Suppressor macrophage (primary cell): ENCODE measurements around the gene NEURL3.
A peak's percentile ranks its signal among the peaks of the same experiment; 100 is the strongest.
"Not testable (repeated sequence)": the region's sequence is repeated elsewhere in the genome, so short reads cannot be mapped to it uniquely, and the experiment has no call there.

Source experiments
- DNase-seq, 4 experiments: peaks; one replicate each; pipeline ENCODE4 v3.0.0-alpha.2; 2020 to 2022
- total RNA-seq, 17 experiments: gene quantifications; one replicate each; lab custom pipeline; 2026; ENCODE audit warnings: mixed read lengths in 6 of 17, inconsistent platforms in 3 of 17; lab: John Stamatoyannopoulos, UW

Gene NEURL3
- total RNA-seq: 0.08 to 85.6 (median 1.5) reads per million in 17 experiments

GRCh38 chr2:96505231-96505889, at the start of gene NEURL3:
Gene NEURL3 (minus strand): TSS chr2:96505357. CDS start chr2:96505286, 71 bp downstream.
- peak; percentile 29 to 58 (median 48) for DNase-seq

DNA sequence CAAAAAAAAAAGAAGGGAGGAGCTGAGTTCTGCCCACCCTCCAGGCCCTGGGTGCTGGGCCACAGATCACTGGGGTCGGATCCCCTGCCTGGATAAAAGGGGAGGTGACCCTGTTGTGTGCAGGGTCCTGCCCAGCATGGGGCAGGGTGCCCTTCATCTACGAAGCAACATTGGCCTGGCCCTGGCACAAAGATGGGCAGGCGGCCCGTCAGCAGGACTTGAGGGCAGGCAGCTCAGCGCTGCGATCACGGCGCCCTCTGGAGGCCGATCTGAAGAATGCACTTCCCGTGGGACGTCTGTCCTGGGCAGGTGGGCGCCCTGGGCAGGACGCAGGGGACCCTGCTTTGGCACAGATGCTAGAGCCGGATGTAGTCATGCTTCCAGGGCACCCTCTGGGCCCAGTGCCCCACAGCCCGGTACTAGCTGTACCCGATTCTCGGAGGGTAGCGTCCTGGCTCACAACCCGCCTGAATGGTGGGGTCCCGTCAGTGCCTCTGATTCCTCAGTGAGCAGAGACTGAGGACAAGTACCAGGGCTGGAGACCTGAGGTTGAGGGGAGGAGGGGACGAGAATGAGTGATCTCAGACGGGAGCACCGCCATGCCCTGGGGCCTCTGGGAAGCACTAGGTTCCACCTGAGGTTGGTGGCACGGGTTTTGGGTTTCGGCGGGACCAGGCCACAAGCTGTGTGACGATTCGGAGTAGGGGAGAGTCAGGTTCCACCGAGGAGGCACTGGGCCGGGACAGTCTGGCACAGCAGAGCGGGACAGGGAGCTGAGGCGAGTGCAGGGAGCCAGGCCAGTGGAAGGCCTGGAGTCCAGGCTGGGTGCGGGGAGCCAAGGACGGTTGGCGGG, 49.4 kb upstream of the NEURL3 start:
- peak; percentile 68 to 87 (median 74) for DNase-seq

- DNase-seq: not testable (repeated sequence)
These were observed 48.8 kb upstream of the NEURL3 start for GRCh38 chr2:96553957-96554292.

DNA sequence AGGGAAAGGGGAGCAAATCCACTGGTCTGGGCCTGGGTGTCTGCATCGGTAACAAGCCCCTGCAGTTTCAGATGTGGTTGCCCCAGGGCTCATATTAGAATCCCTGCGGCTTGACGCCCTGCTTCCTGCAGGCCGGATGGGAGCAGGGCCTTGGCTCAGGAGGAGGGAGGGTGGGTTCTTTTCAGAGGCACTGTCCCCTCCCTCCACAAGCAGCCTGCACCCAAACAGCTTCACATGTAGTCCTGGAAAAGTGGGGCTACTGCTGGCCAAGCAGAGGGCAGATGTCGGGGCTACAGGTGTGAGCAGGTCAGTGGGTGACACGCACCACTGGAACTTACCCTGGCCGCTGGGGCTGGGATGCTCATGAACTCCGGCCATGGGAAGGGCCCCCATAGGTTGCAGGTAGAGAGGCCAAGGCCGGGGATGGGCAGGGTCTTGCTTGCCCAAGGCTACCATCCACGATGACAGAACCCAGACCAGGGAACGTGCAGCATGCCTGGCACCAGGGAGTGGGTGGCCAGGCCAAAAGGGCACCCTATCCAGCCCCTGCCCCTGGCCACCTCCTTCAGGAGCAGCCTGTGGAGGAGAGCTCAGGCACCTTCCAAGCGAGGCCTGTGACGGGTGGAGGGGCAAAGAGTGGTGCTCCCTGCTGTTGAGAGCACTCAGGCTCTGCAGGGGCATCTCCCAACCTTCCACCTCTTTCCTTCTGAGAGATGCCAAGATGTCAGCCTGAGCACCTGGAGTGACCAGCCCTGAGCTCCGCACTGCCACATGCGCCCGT, 48.2 kb upstream of the NEURL3 start:
- no peak for DNase-seq

DNA sequence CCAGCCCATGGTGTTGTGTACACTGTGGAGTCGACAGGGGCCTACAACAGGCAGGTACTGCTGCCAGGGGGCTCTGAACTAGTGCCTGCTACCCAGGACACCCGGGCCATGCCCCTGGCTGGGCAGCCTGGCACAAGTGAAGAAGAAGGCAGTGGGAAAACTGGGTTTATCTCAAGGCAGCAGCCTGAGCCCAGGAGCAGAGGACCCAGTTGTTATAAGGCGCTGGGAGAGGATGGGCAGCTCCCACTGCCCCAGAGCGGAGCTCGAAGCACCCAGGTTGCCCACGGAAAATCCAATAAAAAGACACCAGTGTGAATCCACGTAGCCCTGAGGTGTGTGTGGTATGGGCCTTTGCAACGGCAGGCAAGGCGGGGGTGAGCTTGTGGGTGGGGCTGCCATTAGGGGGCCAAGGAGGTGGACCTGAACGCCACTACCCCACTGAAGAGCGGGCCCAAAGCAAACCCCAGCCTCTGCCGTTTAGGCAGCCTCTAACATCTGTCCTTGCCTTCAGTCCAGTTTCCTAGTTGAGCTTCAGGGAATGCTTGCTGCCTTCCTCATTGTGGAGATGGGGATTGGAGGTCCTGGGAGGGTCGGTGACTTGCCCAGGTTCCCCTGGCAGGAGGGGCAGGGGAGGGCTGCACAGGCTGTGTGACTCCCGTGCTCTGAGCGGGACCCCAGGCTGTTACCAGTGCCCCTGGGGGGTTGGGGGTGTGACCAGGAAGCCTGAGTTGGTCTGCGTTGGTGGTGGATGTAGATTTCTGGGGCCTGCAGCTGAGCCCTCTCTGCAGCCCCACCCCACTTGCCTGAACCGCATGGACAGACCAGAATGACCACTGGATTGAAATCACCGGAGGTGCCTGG, 47.4 kb upstream of the NEURL3 start:
- DNase-seq: no peak

- DNase-seq: no peak
These were observed 46.6 kb upstream of the NEURL3 start for GRCh38 chr2:96551605-96552314.

- DNase-seq: no peak
These were observed 45.8 kb upstream of the NEURL3 start for GRCh38 chr2:96550787-96551604.

- no peak for DNase-seq
These were observed 45.0 kb upstream of the NEURL3 start for GRCh38 chr2:96549967-96550786.

DNA sequence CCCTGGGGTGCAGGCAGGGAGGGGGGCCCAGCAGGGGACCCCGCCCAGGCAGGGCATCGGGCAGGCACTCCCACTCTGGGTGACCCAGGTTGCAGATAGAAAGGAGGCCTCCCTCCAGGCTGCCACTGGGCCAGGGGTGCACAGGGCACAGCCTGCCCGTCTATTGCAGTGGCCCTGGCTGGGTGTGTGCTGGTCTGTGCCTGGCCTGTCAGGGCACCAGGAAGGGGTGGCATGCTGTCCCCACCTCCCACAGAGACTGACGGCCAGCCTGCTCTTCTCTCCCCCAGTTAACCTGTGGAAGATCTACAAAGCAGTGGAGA, 44.3 kb upstream of the NEURL3 start:
- DNase-seq: no peak

DNA sequence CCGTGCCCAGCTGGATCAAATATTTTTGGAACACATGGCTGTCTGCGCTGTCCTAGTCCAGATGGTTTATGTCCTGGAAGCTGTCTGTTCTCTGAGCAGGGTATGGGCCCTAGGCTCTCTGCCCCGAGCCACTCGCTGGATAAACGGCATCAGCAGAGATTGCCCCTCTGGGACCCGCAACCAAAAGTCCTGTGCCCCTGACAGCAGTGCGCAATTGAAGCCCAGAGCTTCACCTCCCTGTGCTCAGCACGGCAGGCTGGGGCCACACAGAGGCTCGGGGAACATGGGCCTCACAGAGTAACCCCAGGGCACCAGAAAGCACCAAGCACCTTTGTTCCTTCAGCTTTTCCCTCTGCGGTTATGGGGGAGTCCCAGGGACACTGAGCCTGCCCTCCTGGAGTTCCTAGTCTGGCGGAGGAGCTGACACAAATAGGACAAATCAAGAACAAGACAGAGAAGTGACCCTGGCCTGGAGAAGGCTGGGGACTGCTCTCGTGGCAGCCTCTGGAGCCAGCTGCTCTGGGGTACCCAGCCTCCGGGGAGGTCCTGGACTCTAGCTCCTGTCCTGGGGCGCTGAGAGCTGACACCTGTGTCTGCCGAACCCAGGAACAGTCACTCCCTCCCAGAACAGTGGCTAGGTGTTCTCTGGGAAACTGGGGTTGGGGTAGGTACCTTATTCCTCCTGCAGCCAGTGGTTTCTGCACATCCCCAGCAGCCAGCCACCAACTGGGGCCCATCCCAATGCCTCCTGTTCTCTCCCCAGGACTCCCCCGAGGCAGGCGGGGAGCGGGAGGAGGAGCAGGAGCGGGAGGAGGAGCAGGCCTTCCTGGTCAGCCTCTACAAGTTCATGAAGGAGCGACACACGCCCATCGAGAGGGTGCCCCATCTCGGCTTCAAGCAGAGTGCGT, 43.7 kb upstream of the NEURL3 start:
- DNase-seq: no peak

GRCh38 chr2:96547731-96548171, 42.6 kb upstream of the NEURL3 start:
- DNase-seq: no peak

GRCh38 chr2:96547203-96547641, 42.1 kb upstream of the NEURL3 start:
- no peak for DNase-seq

DNA sequence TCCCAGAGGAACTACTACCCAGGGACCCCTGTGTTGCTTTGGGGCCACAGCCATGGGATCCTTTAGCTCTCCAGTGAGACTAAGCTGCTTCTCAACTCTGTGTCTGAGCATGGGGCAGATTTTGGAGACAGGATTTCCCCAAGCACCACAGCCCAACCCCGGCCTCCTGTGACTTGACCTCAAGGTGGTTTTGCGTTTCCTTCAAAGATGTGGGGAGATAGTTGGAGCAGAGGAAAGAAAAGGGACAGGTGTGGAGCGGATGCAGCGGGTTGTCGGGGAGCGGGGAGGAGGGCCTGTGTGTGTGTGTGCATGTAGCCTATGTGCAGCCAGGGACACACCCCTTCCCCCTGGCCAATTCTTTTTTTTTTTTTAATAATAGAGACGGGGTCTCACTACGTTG, 41.6 kb upstream of the NEURL3 start:
- no peak for DNase-seq

DNA sequence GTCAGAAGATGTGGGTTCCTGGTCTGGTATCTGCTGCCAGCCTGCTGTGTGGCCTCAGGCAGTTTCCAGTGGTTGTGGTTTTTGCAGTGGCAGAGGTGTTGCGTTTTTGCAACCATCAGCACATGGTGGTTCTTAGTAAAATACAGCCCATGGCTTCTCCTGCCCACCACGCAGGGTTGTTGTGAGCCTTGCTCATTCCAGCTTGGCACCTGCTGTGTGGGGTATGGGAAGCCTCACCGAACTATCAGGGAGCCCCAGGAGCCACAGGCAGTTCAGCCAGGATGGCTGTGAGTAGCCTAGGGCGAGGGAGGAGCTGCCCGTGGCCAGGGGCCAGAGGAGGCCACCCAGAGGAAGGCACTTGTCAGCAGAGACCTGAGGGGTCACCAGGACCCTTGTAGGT, 41.2 kb upstream of the NEURL3 start:
- DNase-seq: no peak

DNA sequence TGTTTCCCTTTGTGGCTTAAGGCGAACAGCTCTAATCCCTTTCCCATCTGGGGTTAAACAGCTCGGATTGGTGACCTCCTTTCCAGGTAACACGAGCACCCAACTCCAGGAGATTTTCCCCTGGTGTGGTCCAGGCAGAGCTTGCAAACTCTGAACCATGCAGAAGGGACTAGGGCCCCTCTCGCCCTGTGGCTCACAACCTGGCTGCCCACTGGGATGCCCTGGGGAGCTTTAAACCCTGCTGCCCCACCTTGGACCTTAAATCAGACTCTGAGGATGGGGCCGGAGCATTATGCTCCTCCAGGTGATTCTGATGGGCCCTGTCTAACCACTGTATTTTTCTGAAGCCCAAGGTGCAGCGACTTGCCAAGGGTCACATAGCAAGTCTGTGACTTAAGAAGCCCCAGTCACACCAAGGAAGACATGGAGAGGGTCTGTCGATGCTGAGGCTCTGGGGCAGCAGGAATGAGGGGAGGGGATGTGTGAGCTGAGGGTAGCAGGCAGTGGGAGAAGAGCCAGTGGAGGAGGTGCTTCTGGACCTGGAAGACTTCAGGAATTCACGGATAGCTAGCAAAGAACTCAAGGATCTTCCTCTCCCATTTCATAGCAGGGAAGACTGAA, 37.3 kb upstream of the NEURL3 start:
- no peak for DNase-seq

- DNase-seq: no peak
These were observed 36.4 kb upstream of the NEURL3 start for GRCh38 chr2:96541398-96542152.

GRCh38 chr2:96540136-96540535, 35.0 kb upstream of the NEURL3 start:
- no peak for DNase-seq
